HG03175 (cell line): ENCODE results near the gene CD38.
A peak's percentile ranks its signal among the peaks of the same experiment; 100 is the strongest.
"Not testable (repeated sequence)": the region's sequence is repeated elsewhere in the genome, so short reads cannot be mapped to it uniquely, and the experiment has no call there.

Experiments
- ATAC-seq: cut with Tn5 transposase; IDR thresholded peaks from one replicate; pipeline ENCODE4 v1.9.1; 2021; ENCODE audit warnings: mild to moderate bottlenecking, moderate library complexity; ENCODE audit not compliant: unreplicated experiment

Gene CD38

GRCh38 chr4:15861198-15861597 is 83.1 kb downstream of the CD38 start:
- ATAC-seq = not testable (repeated sequence)

DNA sequence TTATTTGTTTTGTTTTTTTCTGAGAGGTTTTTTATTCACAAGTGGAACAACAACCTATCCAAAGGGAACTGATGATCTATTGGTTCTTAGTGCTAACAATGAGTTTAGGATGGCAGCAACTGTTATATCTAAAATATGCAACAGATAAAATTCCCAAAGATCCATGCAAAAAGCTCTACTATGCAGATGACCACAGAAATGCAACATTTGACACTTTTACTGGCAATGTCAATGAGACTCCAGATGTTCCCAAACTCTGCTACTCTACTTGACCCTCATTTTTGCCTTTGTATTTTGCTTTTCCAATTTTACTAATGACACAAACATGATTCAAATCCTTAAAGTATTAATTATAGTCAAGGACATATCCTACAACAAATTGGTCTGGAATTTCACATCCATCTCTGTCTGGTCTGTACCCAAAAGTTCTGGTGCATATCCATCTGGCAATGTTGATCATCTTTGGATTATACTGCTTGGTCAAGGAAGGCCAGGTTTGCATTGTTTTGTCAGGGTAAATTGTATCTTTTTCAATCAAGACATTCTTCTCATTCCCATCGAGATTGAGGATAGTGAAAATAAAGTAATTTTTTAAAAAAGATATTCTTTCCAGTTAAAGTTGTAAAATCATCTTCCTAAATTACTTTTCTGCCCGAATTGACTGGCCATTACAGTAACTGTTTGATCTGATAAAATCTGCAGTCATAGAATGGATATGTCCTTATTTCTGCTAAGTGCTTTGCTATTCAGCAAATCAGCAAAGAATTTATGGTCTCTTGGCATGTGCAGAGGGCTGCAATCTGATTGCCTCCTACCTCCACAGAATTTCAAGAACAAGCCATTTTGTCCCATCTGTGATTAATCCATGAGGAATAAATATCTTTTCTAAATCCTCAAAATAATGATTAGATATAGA is 86.8 kb downstream of the CD38 start:
- ATAC-seq = no peak

GRCh38 chr4:15868111-15868510 is 90.0 kb downstream of the CD38 start:
- ATAC-seq = no peak

DNA sequence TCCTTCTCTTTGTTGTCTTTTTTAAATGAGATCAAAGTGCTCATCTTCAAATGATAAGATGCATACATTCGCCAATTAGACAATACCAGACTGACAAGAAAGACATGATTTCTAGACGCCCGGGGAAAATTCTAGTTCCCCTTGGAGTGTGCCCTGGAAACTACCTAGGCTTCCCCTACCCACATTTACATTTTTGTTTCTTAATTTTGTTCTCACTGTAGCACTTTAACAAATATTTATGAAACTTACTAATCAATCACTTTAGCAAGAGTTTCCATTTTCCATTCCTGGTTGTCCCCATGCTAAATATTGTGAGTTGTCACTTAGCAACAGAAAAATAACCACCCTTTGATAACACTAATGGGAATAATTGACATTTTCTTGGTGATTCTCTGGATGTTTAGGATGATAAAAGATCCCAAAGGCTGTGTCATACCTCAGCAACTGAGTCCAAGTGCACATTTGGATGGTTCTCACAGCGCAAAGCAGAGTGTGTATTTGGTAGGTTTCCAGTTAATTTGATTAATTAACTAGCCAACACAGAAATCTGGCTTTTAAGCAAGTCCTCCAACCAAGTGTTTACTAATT is 90.8 kb downstream of the CD38 start:
- no peak for ATAC-seq

GRCh38 chr4:15870079-15870478 is 92.0 kb downstream of the CD38 start:
- no peak for ATAC-seq

- no peak for ATAC-seq
Measured at GRCh38 chr4:15870921-15871664, 93.0 kb downstream of the CD38 start.

DNA sequence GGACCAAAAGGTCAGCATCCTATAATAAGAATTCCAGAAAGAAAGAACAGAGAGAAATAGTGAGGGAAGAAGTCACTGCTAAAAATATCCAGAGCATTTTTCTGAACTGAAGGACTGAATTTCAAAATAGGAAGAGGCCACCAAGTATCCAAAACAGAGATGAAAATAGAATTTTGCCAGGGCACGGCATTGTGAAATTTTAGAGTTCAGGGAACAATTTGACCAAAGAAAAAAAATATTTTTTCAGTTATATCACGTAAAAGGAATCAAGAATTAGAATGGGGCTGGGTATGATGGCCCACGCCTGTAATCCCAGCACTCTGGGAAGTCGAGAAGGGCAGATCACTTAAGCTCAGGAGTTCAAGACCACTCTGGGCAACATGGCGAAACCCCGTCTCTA is 95.0 kb downstream of the CD38 start:
- no peak for ATAC-seq

DNA sequence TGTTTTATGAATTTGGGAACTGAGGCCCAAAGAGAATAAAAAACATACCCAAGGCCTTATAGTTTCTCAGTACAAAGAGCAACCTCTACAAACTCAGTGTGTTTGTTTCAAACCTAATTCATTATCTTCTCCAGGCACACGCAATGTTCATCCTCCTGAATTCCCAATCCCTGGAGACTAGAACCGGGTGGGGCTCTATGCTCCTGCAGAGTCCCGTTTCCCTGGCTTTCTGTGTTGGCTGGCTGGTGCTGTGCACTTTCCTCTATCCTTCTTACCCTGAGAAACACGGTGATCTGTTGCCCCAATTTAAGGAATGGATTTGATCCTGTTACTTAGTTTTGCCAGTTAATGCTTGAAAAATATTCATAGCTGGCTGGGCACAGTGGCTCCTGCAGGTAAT is 96.5 kb downstream of the CD38 start:
- no peak for ATAC-seq

GRCh38 chr4:15875663-15876460 is 97.7 kb downstream of the CD38 start:
- no peak for ATAC-seq

DNA sequence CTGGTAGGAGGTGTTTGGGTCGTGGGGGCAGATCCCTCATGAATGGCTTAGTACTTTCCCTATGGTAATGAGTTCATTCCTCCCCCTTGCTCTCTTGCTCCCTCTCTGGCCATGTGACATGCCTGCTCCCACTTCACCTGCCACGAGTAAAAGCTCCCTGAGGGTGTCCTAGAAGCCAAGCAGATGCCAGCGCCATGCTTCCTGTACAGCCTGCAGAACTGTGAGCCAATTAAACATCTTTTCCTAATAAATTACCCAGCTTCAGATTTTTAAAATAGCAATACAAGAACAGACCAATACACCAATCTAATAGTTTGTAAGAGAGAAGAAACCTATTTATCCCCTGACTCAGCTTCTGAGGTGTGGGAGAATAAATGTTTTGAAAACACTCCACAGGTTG is 99.9 kb downstream of the CD38 start:
- ATAC-seq = no peak

- ATAC-seq = no peak
Measured at GRCh38 chr4:15881820-15882219, 103.7 kb downstream of the CD38 start.

- peak; percentile 99 for ATAC-seq
Measured at GRCh38 chr4:15882675-15883086, 104.6 kb downstream of the CD38 start.

DNA sequence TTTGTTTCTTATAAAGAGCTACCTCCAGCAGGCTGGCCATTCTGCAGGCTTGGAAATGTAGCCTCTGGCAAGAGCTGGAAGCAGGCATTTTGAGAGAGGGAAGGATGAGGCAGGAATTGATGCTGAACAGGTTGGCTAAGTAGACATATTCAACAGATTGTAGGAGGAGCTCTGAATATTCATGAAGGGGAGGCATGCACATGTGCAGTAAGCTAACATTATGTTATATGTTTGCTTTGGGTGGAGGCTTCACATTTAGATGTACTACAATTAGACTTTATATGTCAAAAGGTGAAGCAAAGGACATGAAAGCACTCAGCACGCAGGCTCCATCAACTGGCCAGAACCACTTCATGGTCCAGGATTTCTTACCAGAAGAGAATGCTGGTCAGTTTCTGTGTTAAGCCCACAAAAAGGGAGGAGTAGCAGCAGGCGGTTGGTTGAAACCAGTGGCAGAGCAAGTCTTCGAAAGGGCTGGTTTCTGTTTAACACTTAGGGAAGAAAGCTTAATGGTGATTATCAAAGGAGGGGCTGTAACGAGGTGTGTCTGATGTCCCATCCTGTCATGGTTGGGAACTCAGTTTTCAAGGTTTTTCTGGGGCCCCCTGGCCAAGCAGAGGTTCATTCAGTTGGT is 105.6 kb downstream of the CD38 start:
- no peak for ATAC-seq

- ATAC-seq = no peak
Measured at GRCh38 chr4:15884666-15885065, 106.5 kb downstream of the CD38 start.

GRCh38 chr4:15885422-15885821 is 107.3 kb downstream of the CD38 start:
- no peak for ATAC-seq

- ATAC-seq = no peak
Measured at GRCh38 chr4:15888515-15888914, 110.4 kb downstream of the CD38 start.

- no peak for ATAC-seq
Measured at GRCh38 chr4:15890246-15890829, 112.2 kb downstream of the CD38 start.

GRCh38 chr4:15891312-15891711 is 113.2 kb downstream of the CD38 start:
- peak; percentile 40 for ATAC-seq

GRCh38 chr4:15893962-15894361 is 115.8 kb downstream of the CD38 start:
- ATAC-seq = no peak

DNA sequence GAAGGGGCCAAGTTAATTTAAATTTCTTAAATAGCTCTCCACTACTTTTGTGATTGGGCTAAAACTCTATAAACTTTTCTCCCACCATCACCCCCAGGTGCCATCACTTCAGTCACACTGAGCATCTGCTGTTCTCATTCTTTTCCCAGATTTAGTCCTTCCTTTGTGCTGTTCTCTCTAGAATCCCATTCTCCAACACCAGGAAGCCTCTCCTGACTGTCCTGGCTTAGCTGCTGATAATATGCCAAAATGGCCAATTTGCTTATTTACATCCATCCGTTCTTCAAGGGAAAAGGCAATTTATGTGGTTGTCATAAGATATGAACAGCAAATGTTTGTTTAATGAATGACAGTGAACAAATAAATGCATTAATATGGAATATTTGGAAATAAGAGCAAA is 116.3 kb downstream of the CD38 start:
- ATAC-seq = no peak
